Endothelial cell of umbilical vein (primary cell): Measurements from ENCODE around the gene IRF2BP1. TPM values are rescaled to one million over a fixed set of nuclear protein-coding genes. Genes with fewer than 3 reads are reported as not detected.

Experiments used
- BruUV-seq: library from RNA; stranded (reverse); fragments of 400-500 nt; replicated peaks from 2 replicates; lab custom pipeline; 2021; lab: Mats Ljungman, UMichigan
- CTCF ChIA-PET: fragments of 300-600, 350-600 bp; sonication (Branson Sonifier 250); formaldehyde crosslinking; loops from one replicate; lab custom pipeline; 2021; ENCODE audit warnings: antibody characterized with exemption, inconsistent platforms; lab: Charles Lee
- POLR2A ChIA-PET: fragments of 300-600, 350-600 bp; sonication (Branson Sonifier 250); formaldehyde crosslinking; loops from one replicate; lab custom pipeline; 2021; ENCODE audit warnings: antibody characterized with exemption, inconsistent platforms; lab: Charles Lee
- DNase-seq: peaks from one replicate; pipeline ENCODE4 v3.0.0-alpha.2; 2011; ENCODE audit warnings: low read depth, low spot score
- FAIRE-seq: peaks from 2 replicates; lab custom pipeline; 2011; peaks lifted over from hg19 to GRCh38; lab: Jason Lieb, UNC
- H2AFZ ChIP-seq: 2 replicates; pipeline ENCODE4 v1.6.0; 2012; ENCODE audit warnings: low read depth, low read length, control low read depth, inconsistent platforms
- H3K27ac ChIP-seq: 2 replicates; pipeline ENCODE4 v1.5.1; 2011; ENCODE audit warnings: low read depth, mild to moderate bottlenecking, control low read depth, low read length, moderate library complexity; ENCODE audit not compliant: insufficient read depth
- H3K27me3 ChIP-seq, 2 experiments: 2 replicates each; pipeline versions ENCODE4 v1.6.0 to v1.6.1; 2011; ENCODE audit warnings: low read length in 2 of 2, mixed read lengths in 1 of 2; ENCODE audit not compliant: control insufficient read depth in 2 of 2, insufficient read depth in 2 of 2
- H3K36me3 ChIP-seq, 2 experiments: 2 replicates in 1 of 2; 3 replicates in 1 of 2; pipeline ENCODE4 v1.5.1; 2011; ENCODE audit warnings: low read length in 2 of 2, mild to moderate bottlenecking in 1 of 2, moderate library complexity in 1 of 2; ENCODE audit not compliant: control insufficient read depth in 2 of 2, insufficient read depth in 2 of 2; ENCODE audit errors: extremely low read depth in 1 of 2
- H3K4me1 ChIP-seq: 3 replicates; pipeline ENCODE4 v1.5.1; 2011; ENCODE audit warnings: mild to moderate bottlenecking, low read length; ENCODE audit not compliant: control insufficient read depth, insufficient read depth; ENCODE audit errors: extremely low read depth
- H3K4me2 ChIP-seq: 2 replicates; pipeline ENCODE4 v1.6.1; 2011; ENCODE audit warnings: low read length, control low read depth, mixed read lengths; ENCODE audit not compliant: insufficient read depth
- H3K4me3 ChIP-seq, 3 experiments: fragments of 200-600 bp in 1 of 3; sonication (generic), shearing (Covaris generic) in 1 of 3; replicated peaks in 1 of 3; 2 replicates each; pipeline ENCODE4 v1.5.1; 2011 to 2016; ENCODE audit warnings: control low read depth in 3 of 3, low read length in 3 of 3, mild to moderate bottlenecking in 2 of 3, inconsistent platforms in 1 of 3, low read depth in 1 of 3, moderate library complexity in 1 of 3; ENCODE audit not compliant: insufficient read depth in 1 of 3
- H3K79me2 ChIP-seq: 2 replicates; pipeline ENCODE4 v1.6.0; 2012; ENCODE audit warnings: low read length, inconsistent platforms; ENCODE audit not compliant: control insufficient read depth, insufficient read depth
- H3K9ac ChIP-seq: replicated peaks from 2 replicates; pipeline ENCODE3; 2011; ENCODE audit warnings: low read length, control low read depth; ENCODE audit not compliant: insufficient read depth; ENCODE audit errors: extremely low read depth
- H3K9me1 ChIP-seq: replicated peaks from 3 replicates; pipeline ENCODE4 v1.6.0; 2011; ENCODE audit warnings: mild to moderate bottlenecking, low read length; ENCODE audit not compliant: control insufficient read depth, insufficient read depth; ENCODE audit errors: extremely low read depth
- H3K9me3 ChIP-seq: replicated peaks from 2 replicates; pipeline ENCODE4 v1.5.1; 2012; ENCODE audit warnings: low read length, inconsistent platforms; ENCODE audit not compliant: control insufficient read depth, insufficient read depth
- H4K20me1 ChIP-seq: replicated peaks from 2 replicates; pipeline ENCODE3; 2011; ENCODE audit warnings: mild to moderate bottlenecking, low read length; ENCODE audit not compliant: control insufficient read depth, insufficient read depth; ENCODE audit errors: extremely low read depth
- CTCF ChIP-seq, 2 donors: IDR thresholded peaks; 1 replicate in 1 of 2; 2 replicates in 1 of 2; pipeline ENCODE4 v1.5.1; 2011; ENCODE audit warnings: low read length in 2 of 2, mild to moderate bottlenecking in 2 of 2, moderate library complexity in 2 of 2, control low read depth in 1 of 2, inconsistent platforms in 1 of 2, low read depth in 1 of 2; ENCODE audit not compliant: insufficient read depth in 1 of 2; ENCODE audit errors: extremely low read depth in 1 of 2
- EZH2 ChIP-seq: IDR thresholded peaks from 2 replicates; pipeline ENCODE4 v1.6.1; 2012; ENCODE audit warnings: borderline replicate concordance, low read depth, mild to moderate bottlenecking, moderate library complexity, low read length, inconsistent platforms; ENCODE audit not compliant: severe bottlenecking
- GATA2 ChIP-seq: IDR thresholded peaks from 2 replicates; pipeline ENCODE4 v1.7.0; 2011; ENCODE audit warnings: low read depth, mild to moderate bottlenecking, moderate library complexity, mixed read lengths, low read length; ENCODE audit not compliant: insufficient read length, insufficient read depth
- JUN ChIP-seq: IDR thresholded peaks from 2 replicates; pipeline ENCODE4 v1.6.1; 2011; ENCODE audit warnings: borderline replicate concordance, low read depth; ENCODE audit not compliant: insufficient read length, insufficient read depth
- MYC ChIP-seq: IDR thresholded peaks from one replicate; pipeline ENCODE4 v1.6.1; 2011; ENCODE audit warnings: mild to moderate bottlenecking, low read depth, low read length
- POLR2A ChIP-seq: IDR thresholded peaks from 2 replicates; pipeline ENCODE4 v1.6.1; 2012; ENCODE audit warnings: low read depth, mild to moderate bottlenecking, control low read depth, low read length
- POLR2AphosphoS5 ChIP-seq: IDR thresholded peaks from 2 replicates; pipeline ENCODE4 v1.6.1; 2012; ENCODE audit warnings: low read depth, mild to moderate bottlenecking, control low read depth, low read length, moderate library complexity; ENCODE audit not compliant: insufficient read depth
- dilution Hi-C: fragments of 300-500 bp; cut with MboI; formaldehyde crosslinking; loops from one replicate; pipeline ENCODE4 v1.15.0; 2019; ENCODE audit warnings: low sequenced_read_pairs; ENCODE audit not compliant: extremely low pct_ligation_motif_present
- intact Hi-C: fragments of 100-400 bp; cut with micrococcal nuclease; formaldehyde crosslinking; loops from one replicate; pipeline ENCODE4 v1.10.0; 2022
- polyA plus RNA-seq, 4 experiments: library from polyadenylated mRNA; depleted of rRNA in 3 of 4; stranded (reverse) in 3 of 4; unstranded in 1 of 4; fragments of >200 nt; gene quantifications; 2 replicates each; pipeline versions ENCODE4 v1.2.1 to v1.2.3, GENCODE V29; 2011 to 2012; ENCODE audit warnings: missing spikeins in 1 of 4
- total RNA-seq: library from RNA; stranded (reverse); gene quantifications from 2 replicates; pipeline ENCODE4 v1.2.3, GENCODE V29; 2021
- TF ChIP-seq, protein P1 (sequence below): IDR thresholded peaks from 2 replicates; pipeline ENCODE4 v1.6.1; 2011; ENCODE audit not compliant: insufficient read depth, insufficient read length

Gene IRF2BP1
- total and polyA plus RNA-seq, 2 donors (not counting 3 experiments of a cell fraction or from before 2014, with no cell fraction given), result 12.3 to 17.5 TPM

DNA sequence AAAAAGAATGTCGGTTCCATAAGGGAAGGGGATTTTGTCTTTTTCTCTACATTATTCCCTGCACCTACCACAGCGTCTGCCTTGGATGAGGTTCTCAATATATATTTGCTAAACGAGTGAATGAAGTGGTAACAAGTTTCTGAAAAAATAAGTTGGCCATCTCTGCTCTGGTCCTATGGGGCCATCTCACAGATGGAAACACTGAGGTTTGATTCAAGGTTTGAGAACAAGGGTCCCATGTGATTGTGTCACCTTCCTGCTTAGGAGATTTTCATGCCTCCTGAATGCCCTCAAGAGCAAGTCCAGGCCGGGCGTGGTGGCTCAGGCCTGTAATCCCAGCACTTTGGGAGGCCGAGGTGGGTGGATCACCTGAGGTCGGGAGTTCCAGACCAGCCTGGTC, 13.3 kb upstream of the IRF2BP1 start:
- Histone ChIP-seq H3K36me3 (peaks cover 0 to 6% of the 10 kb centered on the region in 2 experiments), H2AFZ (no peak overlapping the region), H3K27me3 (no peaks in the 10 kb centered on the region), H3K4me3 (no peak overlapping the region), H3K9ac (no peak overlapping the region), H3K79me2 (no peaks in the 10 kb centered on the region), H3K4me1 (peaks cover 7% of the 10 kb centered on the region), H3K9me3 (no peaks in the 10 kb centered on the region), H3K4me2 (no peak overlapping the region), H3K9me1 (no peaks in the 10 kb centered on the region), H3K27ac (no peak overlapping the region), H4K20me1 (no peaks in the 10 kb centered on the region)
- ChIA-PET CTCF (no interaction called here), POLR2A (no interaction called here)
- dilution Hi-C loops, result no loop called here
- no peak for FAIRE-seq
- intact Hi-C loops, result no loop called here
- TF ChIP-seq JUN (no peak), MYC (no peak), GATA2 (no peak), EZH2 (no peak), POLR2AphosphoS5 (no peak), POLR2A (no peak), CTCF (IDR thresholded peaks at IDR 0.05; ENCODE audit: extremely low read depth in 1 of 2, insufficient read depth in 1 of 2, low read depth in 1 of 2, low read length in 2 of 2) (no peak)
- TF ChIP-seq, protein P1, sequence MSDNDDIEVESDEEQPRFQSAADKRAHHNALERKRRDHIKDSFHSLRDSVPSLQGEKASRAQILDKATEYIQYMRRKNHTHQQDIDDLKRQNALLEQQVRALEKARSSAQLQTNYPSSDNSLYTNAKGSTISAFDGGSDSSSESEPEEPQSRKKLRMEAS, result no peak
- DNase-seq, result no peak
- no TSS peak for BruUV-seq
